Transverse colon (tissue), 3 donors: Measurements from ENCODE around the gene ITIH5.

ENCODE experiments used
- POLR2A ChIP-seq: fragments of 450-650 bp; IDR thresholded peaks from one replicate; pipeline ENCODE4 v1.6.1; 2016; ENCODE audit warnings: antibody characterized with exemption, mild to moderate bottlenecking, moderate library complexity
- TF ChIP-seq, protein P1 (sequence below), 5 experiments: fragments of 200-600 bp in 3 of 5; fragments of 450-650 bp in 2 of 5; sonication (generic) in 3 of 5; IDR thresholded peaks; 1 replicate in 2 of 5; 2 replicates in 3 of 5; pipeline ENCODE4 v1.5.1; 2016 to 2017; ENCODE audit warnings: antibody characterized with exemption in 5 of 5, inconsistent platforms in 3 of 5, mild to moderate bottlenecking in 2 of 5, moderate library complexity in 1 of 5

DNA sequence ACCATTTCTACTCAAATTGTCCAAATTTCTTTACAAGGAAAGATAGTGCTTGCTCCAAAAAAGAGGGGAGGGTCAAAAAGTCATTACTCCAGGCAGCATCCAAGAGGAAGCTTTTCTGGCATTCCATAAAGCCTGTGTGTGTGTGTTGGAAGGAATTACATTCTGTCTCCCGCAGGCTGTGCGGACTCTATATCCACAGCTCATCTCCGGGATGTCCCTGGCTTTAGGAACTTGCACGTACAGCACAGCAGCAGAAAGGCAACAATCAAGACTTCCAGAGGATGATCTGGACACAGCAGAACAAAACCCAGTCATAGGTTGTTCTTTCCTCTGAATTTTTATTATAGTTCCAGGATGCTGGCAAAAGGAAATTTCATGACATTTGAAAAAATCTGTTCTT is 94.8 kb downstream of the ITIH5 start:
- TF ChIP-seq, protein P1, sequence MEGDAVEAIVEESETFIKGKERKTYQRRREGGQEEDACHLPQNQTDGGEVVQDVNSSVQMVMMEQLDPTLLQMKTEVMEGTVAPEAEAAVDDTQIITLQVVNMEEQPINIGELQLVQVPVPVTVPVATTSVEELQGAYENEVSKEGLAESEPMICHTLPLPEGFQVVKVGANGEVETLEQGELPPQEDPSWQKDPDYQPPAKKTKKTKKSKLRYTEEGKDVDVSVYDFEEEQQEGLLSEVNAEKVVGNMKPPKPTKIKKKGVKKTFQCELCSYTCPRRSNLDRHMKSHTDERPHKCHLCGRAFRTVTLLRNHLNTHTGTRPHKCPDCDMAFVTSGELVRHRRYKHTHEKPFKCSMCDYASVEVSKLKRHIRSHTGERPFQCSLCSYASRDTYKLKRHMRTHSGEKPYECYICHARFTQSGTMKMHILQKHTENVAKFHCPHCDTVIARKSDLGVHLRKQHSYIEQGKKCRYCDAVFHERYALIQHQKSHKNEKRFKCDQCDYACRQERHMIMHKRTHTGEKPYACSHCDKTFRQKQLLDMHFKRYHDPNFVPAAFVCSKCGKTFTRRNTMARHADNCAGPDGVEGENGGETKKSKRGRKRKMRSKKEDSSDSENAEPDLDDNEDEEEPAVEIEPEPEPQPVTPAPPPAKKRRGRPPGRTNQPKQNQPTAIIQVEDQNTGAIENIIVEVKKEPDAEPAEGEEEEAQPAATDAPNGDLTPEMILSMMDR (IDR thresholded peaks at IDR 0.05): no peak
- no peak for TF ChIP-seq POLR2A
